Epidermal melanocyte (primary cell): Measurements from ENCODE around the gene NHSL1.

Source experiments
- DNase-seq: peaks from one replicate; pipeline ENCODE4 v3.0.0; 2011; ENCODE audit warnings: low spot score; ENCODE audit not compliant: insufficient read length

NHSL1 gene

DNA sequence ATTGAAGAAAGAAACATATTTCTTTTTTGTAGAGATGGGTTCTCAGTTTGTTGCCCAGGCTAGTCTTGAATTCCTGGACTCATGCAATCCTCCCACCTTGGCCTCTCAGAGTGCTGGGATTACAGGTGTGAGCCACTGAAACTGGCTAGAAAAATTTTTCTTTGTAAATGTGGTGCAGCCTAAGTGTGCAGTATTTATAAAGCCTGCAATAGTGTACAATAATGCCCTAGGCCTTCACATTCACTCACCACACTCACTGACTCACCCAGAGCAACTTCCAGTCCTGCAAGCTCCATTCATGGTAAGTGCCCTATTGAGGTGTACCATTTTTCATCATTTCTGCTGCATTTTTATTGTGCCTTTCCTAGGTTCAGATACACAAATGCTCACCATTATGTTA lies 31.4 kb downstream of the NHSL1 start:
- no peak for DNase-seq

DNA sequence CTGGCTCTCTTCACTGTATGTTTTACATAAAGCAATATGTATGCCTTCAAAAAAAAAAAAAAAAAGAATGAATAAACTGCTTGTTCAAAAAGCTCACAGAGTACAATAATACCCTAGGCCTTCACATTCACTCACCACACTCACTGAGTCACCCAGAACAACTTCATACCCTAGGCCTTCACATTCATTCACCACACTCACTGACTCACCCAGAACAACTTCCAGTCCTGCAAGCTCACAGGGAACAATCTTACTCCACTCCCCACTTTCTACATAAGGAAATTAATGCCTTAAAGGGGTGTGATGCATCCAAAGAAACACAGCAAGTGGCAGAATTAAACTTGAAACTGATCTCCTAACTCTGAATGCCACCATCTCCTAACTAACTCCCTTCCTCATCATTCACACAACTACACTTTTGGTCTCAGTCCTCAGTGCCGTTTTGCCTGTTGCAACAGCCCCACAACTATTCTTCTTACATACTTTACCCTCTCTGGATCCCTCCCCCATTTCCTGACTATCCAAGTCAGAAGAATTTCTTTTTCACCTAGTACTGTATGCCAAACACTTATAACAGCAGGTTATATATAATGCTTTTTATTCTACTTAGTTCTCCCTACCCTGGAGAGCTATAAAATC lies 34.2 kb downstream of the NHSL1 start:
- DNase-seq = no peak

GRCh38 chr6:138464085-138464484 lies 35.2 kb downstream of the NHSL1 start:
- no peak for DNase-seq

- no peak for DNase-seq
These were observed 37.6 kb downstream of the NHSL1 start for GRCh38 chr6:138461647-138462046.

- DNase-seq = no peak
These were observed 42.9 kb downstream of the NHSL1 start for GRCh38 chr6:138456401-138456790.

- DNase-seq = no peak
These were observed 43.4 kb downstream of the NHSL1 start for GRCh38 chr6:138455746-138456400.

- no peak for DNase-seq
These were observed 44.1 kb downstream of the NHSL1 start for GRCh38 chr6:138454981-138455706.

GRCh38 chr6:138451043-138451442 lies 48.3 kb downstream of the NHSL1 start:
- no peak for DNase-seq

DNA sequence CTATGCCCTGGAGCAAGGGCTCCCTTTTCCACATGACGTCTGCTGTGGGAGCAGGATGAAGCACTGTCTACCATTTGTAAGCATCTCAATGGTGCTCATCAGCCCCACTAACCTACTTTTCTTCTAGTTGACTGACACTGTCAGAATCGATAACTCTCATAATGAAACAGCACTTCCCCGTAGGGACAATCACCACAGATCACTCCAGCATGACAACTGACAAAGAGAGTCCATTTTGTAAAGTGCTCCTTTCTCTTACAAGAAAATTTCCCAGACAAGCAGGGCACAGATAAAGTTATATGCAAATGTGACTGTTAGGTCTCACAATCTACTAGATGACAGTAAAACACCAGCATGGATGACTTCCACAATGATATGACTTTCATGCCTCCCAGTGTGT lies 48.8 kb downstream of the NHSL1 start:
- no peak for DNase-seq

GRCh38 chr6:138446821-138447220 lies 52.5 kb downstream of the NHSL1 start:
- DNase-seq = no peak

DNA sequence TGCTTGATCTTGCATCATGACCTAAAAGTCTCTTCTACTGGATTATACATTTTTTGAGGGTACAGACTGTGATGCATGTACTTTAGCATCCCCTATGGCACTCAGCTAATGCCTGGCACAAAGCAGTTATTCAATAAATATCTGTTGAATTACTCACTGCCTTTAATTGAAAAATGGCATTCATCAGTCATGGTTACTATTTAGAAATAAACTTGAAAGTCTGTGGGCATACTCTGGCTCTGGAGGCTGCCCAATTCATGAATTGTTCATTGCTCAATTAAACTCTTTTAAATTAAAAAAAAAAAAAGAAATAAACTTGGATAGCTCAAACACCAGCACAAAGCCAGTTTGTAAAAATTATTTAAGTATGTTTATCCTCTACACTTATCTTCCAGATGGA lies 55.3 kb downstream of the NHSL1 start:
- DNase-seq = no peak

GRCh38 chr6:138442663-138443062 lies 56.6 kb downstream of the NHSL1 start:
- DNase-seq = no peak

- no peak for DNase-seq
These were observed 57.3 kb downstream of the NHSL1 start for GRCh38 chr6:138441965-138442364.

DNA sequence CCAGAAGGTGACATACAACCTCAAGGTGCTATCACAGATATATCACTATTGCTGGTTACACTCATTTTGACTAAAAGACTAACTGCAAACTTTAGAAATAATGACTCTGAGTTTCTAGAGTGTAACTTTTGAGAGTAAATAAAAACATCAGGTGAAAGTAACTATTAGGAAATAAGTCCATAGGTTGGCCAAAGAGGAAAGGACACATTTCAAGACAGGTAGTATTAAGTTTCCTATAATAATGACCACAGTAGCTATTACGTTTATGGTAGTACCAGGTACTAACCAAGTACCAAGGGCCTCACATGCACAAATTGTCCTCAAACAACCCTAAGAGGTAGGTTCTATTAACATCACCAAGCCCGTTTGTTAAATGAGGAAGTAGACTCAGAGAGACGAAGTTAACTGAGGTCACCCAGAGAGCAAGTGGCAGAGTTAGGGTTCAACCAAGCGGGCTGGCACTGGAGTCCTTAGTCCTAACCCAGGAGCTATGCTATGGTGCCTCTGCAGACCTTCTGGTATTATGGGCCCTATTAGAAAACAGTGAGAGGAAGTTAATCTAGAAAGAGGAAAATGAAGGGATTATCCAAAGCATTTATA lies 58.4 kb downstream of the NHSL1 start:
- no peak for DNase-seq

- no peak for DNase-seq
These were observed 59.0 kb downstream of the NHSL1 start for GRCh38 chr6:138440296-138440695.

DNA sequence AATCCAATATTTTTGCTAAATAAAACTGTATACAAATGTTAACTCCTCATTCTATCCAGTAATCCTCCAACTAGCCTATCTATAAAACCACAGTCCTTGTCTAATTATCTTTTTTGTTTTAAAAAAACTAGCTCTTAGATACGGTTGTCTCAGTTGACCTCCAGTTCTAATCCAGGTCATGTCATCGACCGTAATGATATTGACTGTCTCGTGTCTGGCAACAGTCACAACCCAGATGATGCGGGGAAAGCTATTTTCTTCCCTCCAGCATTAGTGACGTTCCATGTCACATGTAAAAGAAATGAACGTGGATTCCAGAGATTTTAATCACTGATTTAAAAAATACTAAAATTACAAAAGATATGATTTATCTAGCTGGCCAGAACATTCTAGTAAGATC lies 59.7 kb downstream of the NHSL1 start:
- DNase-seq = no peak

- no peak for DNase-seq
These were observed 64.4 kb downstream of the NHSL1 start for GRCh38 chr6:138434925-138435324.

DNA sequence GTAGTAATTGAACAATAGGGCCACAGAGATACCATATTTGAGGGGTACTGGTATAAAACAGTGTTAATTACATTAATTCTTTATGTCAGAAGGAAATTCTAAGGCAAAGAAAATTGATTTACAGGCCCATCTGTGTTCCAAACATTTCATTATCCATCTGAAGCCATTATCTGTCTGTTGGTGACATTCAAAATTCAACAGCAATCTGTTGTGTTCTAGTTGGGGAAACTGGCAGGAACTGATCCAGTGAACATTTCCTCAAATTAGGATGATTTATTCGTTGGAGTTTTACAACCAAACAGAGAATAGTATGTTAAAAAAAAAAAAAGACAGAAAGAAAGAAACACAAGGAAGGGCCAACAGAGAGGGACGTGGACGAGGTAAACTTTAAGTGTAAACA lies 65.2 kb downstream of the NHSL1 start:
- no peak for DNase-seq

GRCh38 chr6:138432063-138432356 lies 67.3 kb downstream of the NHSL1 start:
- no peak for DNase-seq

GRCh38 chr6:138431256-138432062 lies 67.8 kb downstream of the NHSL1 start:
- DNase-seq = no peak

DNA sequence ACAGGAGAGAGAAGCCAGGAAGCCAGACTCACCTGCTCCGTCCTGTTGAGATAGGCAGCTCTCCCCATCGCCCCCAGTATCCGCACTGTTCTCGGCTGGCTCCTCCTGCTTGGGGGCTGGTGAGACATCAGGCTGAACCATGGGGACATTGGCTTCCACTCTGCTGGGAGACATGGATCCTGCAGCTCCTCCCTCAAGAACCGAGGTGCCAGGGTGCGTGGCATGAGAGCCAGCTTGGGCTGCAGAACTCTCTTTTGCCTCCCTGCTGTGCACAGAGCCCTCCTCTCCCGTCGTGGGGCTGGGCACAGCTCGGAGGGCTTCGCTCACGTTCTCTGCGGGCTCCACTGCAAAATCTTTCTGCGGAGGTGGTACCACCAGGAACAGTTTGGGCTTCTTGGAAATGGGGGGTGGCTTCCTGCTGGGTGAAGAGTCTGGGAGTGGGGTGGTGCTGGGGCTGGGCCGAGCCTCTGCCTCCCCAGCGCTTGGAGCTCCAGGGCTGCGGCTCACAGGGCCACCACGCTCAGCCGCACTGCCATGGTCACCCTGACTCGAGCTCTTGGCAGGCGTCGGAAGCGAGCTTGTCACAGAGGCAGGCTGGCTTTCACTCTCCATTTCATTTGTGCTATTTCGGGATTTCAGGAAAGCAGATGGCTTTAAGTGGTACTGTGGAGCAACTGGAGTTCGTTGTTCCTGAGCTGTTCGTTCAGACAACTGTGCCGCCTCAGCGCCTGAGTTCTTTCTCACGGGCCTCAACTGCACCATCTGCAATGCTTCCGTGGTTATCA lies 68.7 kb downstream of the NHSL1 start:
- no peak for DNase-seq
